HG02763 (cell line): ENCODE data around the gene EDC4.
"Not testable (repeated sequence)": the region's sequence is repeated elsewhere in the genome, so short reads cannot be mapped to it uniquely, and the experiment has no call there.

Experiments used
- ATAC-seq: cut with Tn5 transposase; IDR thresholded peaks from one replicate; pipeline ENCODE4 v1.9.1; 2021; ENCODE audit warnings: mild to moderate bottlenecking, moderate library complexity; ENCODE audit not compliant: unreplicated experiment

Gene EDC4

GRCh38 chr16:67909056-67909742, 36.3 kb downstream of the EDC4 start:
- ATAC-seq: no peak

- no peak for ATAC-seq
These were observed 37.3 kb downstream of the EDC4 start for GRCh38 chr16:67910158-67910557.

- ATAC-seq: no peak
These were observed 42.1 kb downstream of the EDC4 start for GRCh38 chr16:67914758-67915495.

- ATAC-seq: not testable (repeated sequence)
These were observed 42.6 kb downstream of the EDC4 start for GRCh38 chr16:67915496-67915769.

DNA sequence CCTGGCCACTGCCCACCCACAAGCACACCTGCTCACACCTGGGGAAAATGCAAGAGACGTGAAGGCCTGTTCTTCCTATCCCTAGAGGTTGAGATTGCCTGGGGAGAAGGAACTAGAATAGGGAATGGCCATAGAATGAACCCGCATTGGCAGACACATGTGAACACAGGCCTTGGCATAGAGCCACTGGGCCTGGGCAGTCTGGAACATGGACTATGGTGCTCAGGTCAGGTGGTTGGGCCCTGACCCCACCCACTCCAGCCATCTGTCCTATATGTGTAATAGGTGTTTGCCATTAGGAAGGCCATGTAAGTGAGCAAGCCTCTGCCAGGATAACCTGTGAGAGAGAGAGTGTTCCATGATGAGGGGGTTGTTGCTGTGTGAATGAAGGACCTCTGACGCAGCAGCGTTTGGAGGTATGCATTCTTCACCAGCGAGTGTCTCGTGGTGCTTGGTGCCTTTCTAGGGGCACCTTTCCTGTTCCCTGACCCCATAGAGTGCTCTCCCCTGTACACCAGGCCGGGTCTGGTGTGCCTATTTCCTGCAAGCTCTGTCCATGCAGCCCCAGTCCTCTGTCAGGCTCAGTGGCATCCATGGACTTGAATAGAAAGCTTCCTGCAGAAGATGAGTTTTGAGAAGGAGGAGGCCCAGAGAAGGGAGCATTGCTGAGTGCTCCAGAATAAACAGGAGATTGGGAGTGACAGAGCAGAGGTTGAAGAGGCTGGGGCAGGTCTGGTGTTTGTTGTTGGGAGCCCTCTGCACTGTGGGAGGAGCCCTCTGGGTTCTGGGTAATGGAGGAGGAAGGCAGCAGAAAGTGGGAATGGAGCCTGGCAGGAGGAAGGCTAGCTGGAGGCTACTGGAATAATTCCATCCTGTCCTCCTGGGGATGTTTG, 43.2 kb downstream of the EDC4 start:
- no peak for ATAC-seq

- no peak for ATAC-seq
These were observed 44.4 kb downstream of the EDC4 start for GRCh38 chr16:67917140-67917851.

DNA sequence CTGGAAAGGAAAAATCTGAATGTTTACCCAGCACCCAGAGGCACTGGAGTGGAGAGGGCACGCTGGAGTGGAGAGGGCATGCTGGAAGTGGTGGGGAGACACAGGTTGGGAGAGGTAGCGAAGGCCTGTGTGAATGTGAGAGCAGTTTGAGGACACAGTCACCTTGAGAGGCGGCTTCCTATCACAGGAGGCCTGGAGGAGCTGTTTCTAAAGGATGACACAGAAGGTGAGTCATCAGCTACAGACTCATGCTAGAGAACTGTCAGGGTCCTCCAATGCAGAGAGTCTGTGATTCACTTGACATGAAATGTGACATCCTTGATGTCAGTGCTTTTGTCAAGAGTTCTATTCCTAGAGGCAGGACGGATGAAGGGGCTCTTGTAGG, 45.0 kb downstream of the EDC4 start:
- no peak for ATAC-seq

DNA sequence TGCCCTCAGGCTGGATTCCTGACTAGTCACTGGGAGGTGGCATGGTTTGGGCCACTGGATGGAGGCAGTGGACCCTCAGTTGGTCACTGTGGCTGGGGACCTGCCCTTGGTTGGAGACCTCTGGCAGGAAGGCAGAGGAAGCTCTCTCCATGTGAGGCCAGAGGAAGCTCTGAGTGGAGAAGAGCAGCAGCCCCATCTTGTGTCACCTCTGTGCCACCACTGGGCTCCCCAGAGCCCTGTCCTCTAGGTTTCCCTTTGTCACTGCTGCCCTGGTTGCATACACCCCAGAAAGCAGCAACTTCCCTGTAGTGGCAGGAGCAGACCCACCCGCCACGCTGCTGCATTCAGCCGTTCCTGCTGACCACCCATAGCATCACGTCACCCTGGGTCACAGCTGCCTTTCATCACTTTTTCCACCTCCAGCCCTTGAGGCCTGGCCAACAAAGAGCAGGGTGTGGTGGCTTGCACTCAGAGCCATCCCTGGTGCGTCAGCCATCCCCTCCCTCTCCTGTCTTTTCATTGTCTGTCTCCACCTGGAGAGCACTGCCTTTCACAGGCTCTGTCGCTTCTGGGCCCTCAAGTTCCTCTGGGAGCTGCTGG, 46.9 kb downstream of the EDC4 start:
- ATAC-seq: no peak

GRCh38 chr16:67922221-67922620, 49.4 kb downstream of the EDC4 start:
- no peak for ATAC-seq

DNA sequence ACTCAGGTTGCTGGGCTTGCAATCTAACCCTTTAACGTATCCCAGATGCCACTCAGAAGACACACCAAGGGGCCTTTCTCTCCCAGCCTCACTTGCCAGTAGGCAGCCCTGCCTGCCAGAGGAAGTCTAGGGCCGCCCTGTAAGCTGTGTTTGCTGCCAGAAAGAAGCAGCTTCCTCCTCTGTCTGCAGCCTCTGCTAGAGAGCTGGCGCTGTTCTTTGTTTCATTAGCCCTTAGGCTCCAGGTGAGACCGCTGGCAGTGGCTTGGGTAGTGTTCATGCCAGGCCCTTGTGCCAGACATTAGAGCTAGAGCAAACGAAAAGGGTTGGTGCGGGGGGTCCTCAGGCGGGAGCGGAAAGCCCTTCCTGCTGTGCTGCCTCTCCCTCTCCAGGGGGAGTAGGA, 49.9 kb downstream of the EDC4 start:
- no peak for ATAC-seq

- no peak for ATAC-seq
These were observed 50.7 kb downstream of the EDC4 start for GRCh38 chr16:67923414-67924116.

DNA sequence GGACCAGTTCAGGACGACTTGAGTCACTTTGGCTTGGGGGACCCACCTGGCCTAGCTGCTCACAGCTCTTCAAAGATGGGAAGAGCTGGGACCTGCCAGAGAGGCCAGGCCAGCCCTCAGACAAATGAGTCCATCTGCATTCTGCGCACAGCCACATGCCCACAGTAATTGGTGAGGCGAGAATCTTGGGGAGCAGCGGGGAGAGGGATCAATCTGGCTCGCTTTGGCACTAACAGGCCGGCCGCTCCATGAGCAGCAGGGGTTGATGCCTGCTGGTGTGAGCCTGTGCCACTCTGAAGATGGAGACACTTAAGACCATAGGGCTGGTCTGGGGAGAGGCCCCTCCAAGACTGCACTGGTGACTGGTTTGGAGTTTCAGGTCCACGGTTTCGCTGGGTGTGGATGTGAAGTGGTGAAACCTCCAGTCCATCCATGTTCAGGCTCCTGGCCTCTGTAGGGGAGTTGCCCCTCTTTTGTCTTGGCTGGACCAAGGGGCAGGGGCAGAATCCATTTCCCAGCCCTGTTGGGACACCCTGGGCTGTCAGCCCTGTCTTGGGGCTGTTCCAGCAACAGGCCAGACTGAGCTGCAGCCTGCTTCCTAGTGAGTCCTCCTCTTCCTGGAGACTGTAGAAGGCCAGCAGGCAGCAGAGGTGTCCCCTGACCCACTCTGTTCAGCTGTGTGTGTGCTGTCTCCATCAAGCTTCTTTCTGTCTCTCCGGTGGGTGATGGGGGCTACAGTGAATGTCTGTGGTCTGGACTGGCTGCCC, 51.5 kb downstream of the EDC4 start:
- ATAC-seq: no peak

GRCh38 chr16:67926181-67926750, 53.4 kb downstream of the EDC4 start:
- no peak for ATAC-seq

DNA sequence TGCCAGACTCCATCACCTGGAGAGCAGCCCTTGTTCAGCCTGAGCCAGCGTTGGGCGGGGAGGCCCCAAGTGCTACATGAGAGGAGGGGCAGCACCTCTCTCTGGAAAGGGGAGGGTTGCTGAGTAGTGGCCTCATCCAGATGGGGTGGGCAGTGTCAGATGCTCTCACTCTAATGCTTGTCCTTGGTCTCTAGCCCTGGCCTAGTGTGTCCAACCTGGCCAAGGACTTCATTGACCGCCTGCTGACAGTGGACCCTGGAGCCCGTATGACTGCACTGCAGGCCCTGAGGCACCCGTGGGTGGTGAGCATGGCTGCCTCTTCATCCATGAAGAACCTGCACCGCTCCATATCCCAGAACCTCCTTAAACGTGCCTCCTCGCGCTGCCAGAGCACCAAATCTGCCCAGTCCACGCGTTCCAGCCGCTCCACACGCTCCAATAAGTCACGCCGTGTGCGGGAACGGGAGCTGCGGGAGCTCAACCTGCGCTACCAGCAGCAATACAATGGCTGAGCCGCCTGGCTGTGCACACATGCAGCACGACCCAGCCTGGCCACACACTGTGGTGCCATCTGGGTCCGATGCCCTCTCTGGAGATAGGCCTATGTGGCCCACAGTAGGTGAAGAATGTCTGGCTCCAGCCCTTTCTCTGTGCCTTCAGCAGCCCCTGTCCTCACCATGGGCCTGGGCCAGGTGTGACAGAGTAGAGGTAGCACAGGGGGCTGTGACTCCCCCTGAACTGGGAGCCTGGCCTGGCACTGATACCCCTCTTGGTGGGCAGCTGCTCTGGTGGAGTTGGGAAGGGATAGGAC, 54.5 kb downstream of the EDC4 start:
- ATAC-seq: no peak

- ATAC-seq: no peak
These were observed 55.3 kb downstream of the EDC4 start for GRCh38 chr16:67928147-67928546.

DNA sequence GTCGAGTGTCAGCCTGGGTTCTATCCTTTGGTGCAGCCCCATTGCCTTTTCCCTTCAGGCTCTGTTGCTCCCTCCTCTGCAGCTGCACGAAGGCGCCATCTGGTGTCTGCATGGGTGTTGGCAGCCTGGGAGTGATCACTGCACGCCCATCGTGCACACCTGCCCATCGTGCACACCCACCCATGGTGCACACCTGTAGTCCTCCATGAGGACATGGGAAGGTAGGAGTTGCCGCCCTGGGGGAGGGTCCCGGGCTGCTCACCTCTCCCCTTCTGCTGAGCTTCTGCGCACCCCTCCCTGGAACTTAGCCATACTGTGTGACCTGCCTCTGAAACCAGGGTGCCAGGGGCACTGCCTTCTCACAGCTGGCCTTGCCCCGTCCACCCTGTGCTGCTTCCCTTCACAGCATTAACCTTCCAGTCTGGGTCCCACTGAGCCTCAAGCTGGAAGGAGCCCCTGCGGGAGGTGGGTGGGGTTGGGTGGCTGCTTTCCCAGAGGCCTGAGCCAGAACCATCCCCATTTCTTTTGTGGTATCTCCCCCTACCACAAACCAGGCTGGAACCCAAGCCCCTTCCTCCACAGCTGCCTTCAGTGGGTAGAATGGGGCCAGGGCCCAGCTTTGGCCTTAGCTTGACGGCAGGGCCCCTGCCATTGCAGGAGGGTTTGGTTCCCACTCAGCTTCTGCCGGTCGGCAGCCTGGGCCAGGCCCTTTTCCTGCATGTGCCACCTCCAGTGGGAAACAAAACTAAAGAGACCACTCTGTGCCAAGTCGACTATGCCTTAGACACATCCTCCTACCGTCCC, 55.9 kb downstream of the EDC4 start:
- no peak for ATAC-seq

DNA sequence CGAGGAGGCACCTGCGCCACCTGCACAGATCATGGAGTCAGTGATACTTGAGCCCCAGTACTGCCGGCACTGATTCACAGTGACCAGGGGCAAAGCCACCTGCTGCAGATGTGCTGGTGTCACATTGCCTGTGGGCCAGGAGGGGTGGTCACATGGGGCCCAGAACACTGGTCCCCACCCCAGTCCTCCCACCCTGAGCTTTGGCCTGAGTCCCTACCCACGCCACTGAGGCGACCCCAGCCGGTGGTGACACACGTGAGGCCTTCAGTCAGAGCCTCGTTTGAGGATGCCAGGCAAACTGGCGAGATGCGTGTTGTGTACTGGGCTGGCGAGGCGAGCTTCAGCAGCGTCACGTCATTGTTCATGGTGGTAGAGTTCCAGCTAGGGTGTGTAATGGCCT, 57.3 kb downstream of the EDC4 start:
- no peak for ATAC-seq
